SH-SY5Y (cell line): ENCODE measurements around the gene DOCK8.

Experiments
- GATA2 ChIP-seq: IDR thresholded peaks from 2 replicates; pipeline ENCODE4 v1.6.1; 2011; ENCODE audit warnings: mild to moderate bottlenecking, low read depth, low read length
- GATA3 ChIP-seq: IDR thresholded peaks from 2 replicates; pipeline ENCODE4 v1.6.1; 2011; ENCODE audit warnings: low read depth, mild to moderate bottlenecking, low read length, moderate library complexity

GRCh38 chr9:254516-254915 is 39.9 kb downstream of the DOCK8 start:
- TF ChIP-seq GATA2 (no peak), GATA3 (no peak)
